ENCODE data around the gene SDCCAG8.

DNA sequence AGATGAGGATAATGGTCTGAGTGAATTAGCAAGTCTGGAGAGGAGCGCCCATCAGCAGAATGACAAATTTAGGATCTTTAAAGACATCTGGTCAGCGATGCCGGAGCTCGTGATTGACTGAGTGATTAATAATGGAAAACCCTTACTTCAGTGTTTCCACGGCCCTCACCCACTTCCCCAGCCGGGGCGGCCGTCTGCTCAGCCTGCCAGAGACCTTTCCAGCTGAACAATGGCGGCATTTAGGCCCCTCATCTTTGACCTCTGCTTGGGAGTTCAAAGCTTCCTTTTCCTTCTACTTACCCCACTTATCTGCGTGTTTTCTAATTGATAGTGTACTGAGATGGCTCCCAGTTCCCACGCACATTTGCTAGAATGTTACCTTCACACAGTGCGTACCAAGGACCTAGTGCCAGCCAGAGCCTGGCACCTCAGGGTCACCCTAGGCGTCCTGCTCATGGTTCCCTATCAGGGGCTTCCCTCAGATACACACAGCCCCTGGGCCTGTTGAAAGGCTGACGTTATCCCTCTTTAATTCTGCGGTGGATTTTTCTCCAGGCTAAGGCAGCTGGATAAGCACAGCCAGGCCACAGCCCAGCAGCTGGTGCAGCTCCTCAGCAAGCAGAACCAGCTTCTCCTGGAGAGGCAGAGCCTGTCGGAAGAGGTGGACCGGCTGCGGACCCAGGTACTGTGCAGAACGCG, 232.8 kb downstream of the SDCCAG8 start:
- TF ChIP-seq, protein P1, sequence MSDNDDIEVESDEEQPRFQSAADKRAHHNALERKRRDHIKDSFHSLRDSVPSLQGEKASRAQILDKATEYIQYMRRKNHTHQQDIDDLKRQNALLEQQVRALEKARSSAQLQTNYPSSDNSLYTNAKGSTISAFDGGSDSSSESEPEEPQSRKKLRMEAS (IDR thresholded peaks at IDR 0.05), result no peak
- TF ChIP-seq RAD21 (IDR thresholded peaks at IDR 0.05) (no peak), GABPA (IDR thresholded peaks at IDR 0.05 in 1 of 2, conservative IDR thresholded peaks at IDR 0.05 in 1 of 2) (no peak), JUND (IDR thresholded peaks at IDR 0.05) (no peak), YY1 (IDR thresholded peaks at IDR 0.05) (no peak), SP1 (IDR thresholded peaks at IDR 0.05) (no peak), TAF1 (conservative IDR thresholded peaks at IDR 0.05) (no peak), EGR1 (IDR thresholded peaks at IDR 0.05; ENCODE audit: low read depth in 2 of 2) (no peak)
- TF ChIP-seq, protein P2, sequence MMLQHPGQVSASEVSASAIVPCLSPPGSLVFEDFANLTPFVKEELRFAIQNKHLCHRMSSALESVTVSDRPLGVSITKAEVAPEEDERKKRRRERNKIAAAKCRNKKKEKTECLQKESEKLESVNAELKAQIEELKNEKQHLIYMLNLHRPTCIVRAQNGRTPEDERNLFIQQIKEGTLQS (IDR thresholded peaks at IDR 0.05), result no peak
- TF ChIP-seq, protein P3, sequence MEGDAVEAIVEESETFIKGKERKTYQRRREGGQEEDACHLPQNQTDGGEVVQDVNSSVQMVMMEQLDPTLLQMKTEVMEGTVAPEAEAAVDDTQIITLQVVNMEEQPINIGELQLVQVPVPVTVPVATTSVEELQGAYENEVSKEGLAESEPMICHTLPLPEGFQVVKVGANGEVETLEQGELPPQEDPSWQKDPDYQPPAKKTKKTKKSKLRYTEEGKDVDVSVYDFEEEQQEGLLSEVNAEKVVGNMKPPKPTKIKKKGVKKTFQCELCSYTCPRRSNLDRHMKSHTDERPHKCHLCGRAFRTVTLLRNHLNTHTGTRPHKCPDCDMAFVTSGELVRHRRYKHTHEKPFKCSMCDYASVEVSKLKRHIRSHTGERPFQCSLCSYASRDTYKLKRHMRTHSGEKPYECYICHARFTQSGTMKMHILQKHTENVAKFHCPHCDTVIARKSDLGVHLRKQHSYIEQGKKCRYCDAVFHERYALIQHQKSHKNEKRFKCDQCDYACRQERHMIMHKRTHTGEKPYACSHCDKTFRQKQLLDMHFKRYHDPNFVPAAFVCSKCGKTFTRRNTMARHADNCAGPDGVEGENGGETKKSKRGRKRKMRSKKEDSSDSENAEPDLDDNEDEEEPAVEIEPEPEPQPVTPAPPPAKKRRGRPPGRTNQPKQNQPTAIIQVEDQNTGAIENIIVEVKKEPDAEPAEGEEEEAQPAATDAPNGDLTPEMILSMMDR (IDR thresholded peaks at IDR 0.05; ENCODE audit: low read depth, low read length, missing input control), result no peak
- TF ChIP-seq, protein P4, sequence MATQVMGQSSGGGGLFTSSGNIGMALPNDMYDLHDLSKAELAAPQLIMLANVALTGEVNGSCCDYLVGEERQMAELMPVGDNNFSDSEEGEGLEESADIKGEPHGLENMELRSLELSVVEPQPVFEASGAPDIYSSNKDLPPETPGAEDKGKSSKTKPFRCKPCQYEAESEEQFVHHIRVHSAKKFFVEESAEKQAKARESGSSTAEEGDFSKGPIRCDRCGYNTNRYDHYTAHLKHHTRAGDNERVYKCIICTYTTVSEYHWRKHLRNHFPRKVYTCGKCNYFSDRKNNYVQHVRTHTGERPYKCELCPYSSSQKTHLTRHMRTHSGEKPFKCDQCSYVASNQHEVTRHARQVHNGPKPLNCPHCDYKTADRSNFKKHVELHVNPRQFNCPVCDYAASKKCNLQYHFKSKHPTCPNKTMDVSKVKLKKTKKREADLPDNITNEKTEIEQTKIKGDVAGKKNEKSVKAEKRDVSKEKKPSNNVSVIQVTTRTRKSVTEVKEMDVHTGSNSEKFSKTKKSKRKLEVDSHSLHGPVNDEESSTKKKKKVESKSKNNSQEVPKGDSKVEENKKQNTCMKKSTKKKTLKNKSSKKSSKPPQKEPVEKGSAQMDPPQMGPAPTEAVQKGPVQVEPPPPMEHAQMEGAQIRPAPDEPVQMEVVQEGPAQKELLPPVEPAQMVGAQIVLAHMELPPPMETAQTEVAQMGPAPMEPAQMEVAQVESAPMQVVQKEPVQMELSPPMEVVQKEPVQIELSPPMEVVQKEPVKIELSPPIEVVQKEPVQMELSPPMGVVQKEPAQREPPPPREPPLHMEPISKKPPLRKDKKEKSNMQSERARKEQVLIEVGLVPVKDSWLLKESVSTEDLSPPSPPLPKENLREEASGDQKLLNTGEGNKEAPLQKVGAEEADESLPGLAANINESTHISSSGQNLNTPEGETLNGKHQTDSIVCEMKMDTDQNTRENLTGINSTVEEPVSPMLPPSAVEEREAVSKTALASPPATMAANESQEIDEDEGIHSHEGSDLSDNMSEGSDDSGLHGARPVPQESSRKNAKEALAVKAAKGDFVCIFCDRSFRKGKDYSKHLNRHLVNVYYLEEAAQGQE (IDR thresholded peaks at IDR 0.05), result no peak
- TF ChIP-seq, protein P5, sequence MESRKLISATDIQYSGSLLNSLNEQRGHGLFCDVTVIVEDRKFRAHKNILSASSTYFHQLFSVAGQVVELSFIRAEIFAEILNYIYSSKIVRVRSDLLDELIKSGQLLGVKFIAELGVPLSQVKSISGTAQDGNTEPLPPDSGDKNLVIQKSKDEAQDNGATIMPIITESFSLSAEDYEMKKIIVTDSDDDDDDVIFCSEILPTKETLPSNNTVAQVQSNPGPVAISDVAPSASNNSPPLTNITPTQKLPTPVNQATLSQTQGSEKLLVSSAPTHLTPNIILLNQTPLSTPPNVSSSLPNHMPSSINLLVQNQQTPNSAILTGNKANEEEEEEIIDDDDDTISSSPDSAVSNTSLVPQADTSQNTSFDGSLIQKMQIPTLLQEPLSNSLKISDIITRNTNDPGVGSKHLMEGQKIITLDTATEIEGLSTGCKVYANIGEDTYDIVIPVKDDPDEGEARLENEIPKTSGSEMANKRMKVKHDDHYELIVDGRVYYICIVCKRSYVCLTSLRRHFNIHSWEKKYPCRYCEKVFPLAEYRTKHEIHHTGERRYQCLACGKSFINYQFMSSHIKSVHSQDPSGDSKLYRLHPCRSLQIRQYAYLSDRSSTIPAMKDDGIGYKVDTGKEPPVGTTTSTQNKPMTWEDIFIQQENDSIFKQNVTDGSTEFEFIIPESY (IDR thresholded peaks at IDR 0.05), result no peak
